Neural cell (in vitro differentiated cells): Measurements from ENCODE around the gene MAMDC4. TPM values are rescaled to one million over a fixed set of nuclear protein-coding genes. Genes with fewer than 3 reads are reported as not detected.

Source experiments
- H2AFZ ChIP-seq: fragments of 200-600, 300-800 bp; sonication (generic), shearing (Covaris generic); 2 replicates; pipeline ENCODE4 v1.6.0; 2014; ENCODE audit warnings: low read depth, mild to moderate bottlenecking, antibody characterized with exemption, low read length, moderate library complexity
- H3F3A ChIP-seq: fragments of 200-600 bp; shearing (Covaris generic); 2 replicates; pipeline ENCODE4 v1.6.1; 2016; ENCODE audit warnings: mild to moderate bottlenecking, moderate library complexity, mixed read lengths, antibody characterized with exemption, low read length; ENCODE audit not compliant: insufficient read depth, poor library complexity, severe bottlenecking
- H3K27ac ChIP-seq: fragments of 200-600, 300-800 bp; sonication (generic), shearing (Covaris generic); 2 replicates; pipeline ENCODE4 v1.5.1; 2014; ENCODE audit warnings: mild to moderate bottlenecking, low read length, moderate library complexity
- H3K27me3 ChIP-seq: fragments of 300-800, 200-600 bp; sonication (generic), shearing (Covaris generic); 2 replicates; pipeline ENCODE4 v1.6.0; 2014; ENCODE audit warnings: mild to moderate bottlenecking, low read depth, low read length, moderate library complexity; ENCODE audit not compliant: insufficient read depth
- H3K36me3 ChIP-seq: fragments of 300-800, 200-600 bp; sonication (generic), shearing (Covaris generic); 2 replicates; pipeline ENCODE4 v1.5.1; 2014; ENCODE audit warnings: mild to moderate bottlenecking, antibody characterized with exemption, low read length, moderate library complexity; ENCODE audit not compliant: insufficient read depth
- H3K4me2 ChIP-seq: fragments of 300-800, 200-600 bp; sonication (generic), shearing (Covaris generic); 2 replicates; pipeline ENCODE4 v1.6.0; 2014; ENCODE audit warnings: mild to moderate bottlenecking, low read length
- H3K4me3 ChIP-seq: fragments of 300-800, 200-600 bp; sonication (generic), shearing (Covaris generic); 2 replicates; pipeline ENCODE4 v1.5.1; 2014; ENCODE audit warnings: mild to moderate bottlenecking, low read length, moderate library complexity
- H3K79me2 ChIP-seq: fragments of 200-600 bp; shearing (Covaris generic); replicated peaks from 2 replicates; pipeline ENCODE4 v1.6.0; 2014; ENCODE audit warnings: mild to moderate bottlenecking, low read length, moderate library complexity; ENCODE audit not compliant: insufficient read depth
- H3K9ac ChIP-seq: fragments of 300-800, 200-600 bp; sonication (generic), shearing (Covaris generic); 2 replicates; pipeline ENCODE4 v1.6.1; 2016; ENCODE audit warnings: mild to moderate bottlenecking, low read length, mixed read lengths
- H3K9me2 ChIP-seq: fragments of 200-600 bp; shearing (Covaris generic); 2 replicates; pipeline ENCODE4 v1.6.1; 2016; ENCODE audit warnings: mild to moderate bottlenecking, low read length, mixed read lengths; ENCODE audit not compliant: insufficient read depth
- H3K9me3 ChIP-seq: fragments of 200-600, 300-800 bp; sonication (generic), shearing (Covaris generic); 2 replicates; pipeline ENCODE4 v1.6.1; 2016; ENCODE audit warnings: mild to moderate bottlenecking, mixed run types, low read length, moderate library complexity, mixed read lengths
- H4K20me1 ChIP-seq: fragments of 200-600 bp; shearing (Covaris generic); 2 replicates; pipeline ENCODE4 v1.6.1; 2016; ENCODE audit warnings: mild to moderate bottlenecking, mixed run types; ENCODE audit not compliant: insufficient read depth
- EP300 ChIP-seq: fragments of 450-650 bp; conservative IDR thresholded peaks from 2 replicates; pipeline ENCODE4 v1.6.1; 2014; ENCODE audit warnings: antibody characterized with exemption, mild to moderate bottlenecking, moderate library complexity; ENCODE audit not compliant: poor library complexity, severe bottlenecking
- EZH2 ChIP-seq: fragments of 200-600, 300-800 bp; shearing (Covaris generic), sonication (generic); IDR thresholded peaks from 2 replicates; pipeline ENCODE4 v1.6.1; 2014; ENCODE audit warnings: antibody characterized with exemption, low read length, borderline replicate concordance, mild to moderate bottlenecking; ENCODE audit not compliant: insufficient read depth, poor library complexity, severe bottlenecking
- MXI1 ChIP-seq: fragments of 450-650 bp; conservative IDR thresholded peaks from 2 replicates; pipeline ENCODE4 v1.6.1; 2014; ENCODE audit warnings: antibody characterized with exemption, mild to moderate bottlenecking; ENCODE audit not compliant: poor library complexity, severe bottlenecking
- POLR2AphosphoS5 ChIP-seq: IDR thresholded peaks from 2 replicates; pipeline ENCODE4 v1.6.1; 2012
- RAD21 ChIP-seq: fragments of 450-650 bp; conservative IDR thresholded peaks from 2 replicates; pipeline ENCODE4 v1.6.1; 2014; ENCODE audit warnings: antibody characterized with exemption, mild to moderate bottlenecking, moderate library complexity
- SMC3 ChIP-seq: fragments of 450-650 bp; conservative IDR thresholded peaks from 2 replicates; pipeline ENCODE4 v1.6.1; 2014; ENCODE audit warnings: antibody characterized with exemption, mild to moderate bottlenecking, moderate library complexity; ENCODE audit not compliant: poor library complexity
- TAF1 ChIP-seq: IDR thresholded peaks from 2 replicates; pipeline ENCODE4 v1.6.1; 2012; ENCODE audit warnings: low read depth
- polyA plus RNA-seq: library from polyadenylated mRNA; depleted of rRNA; stranded (reverse); fragments of >200 nt; gene quantifications from 2 replicates; pipeline ENCODE4 v1.2.3, GENCODE V29; 2014
- TF ChIP-seq, protein P1 (sequence below): fragments of 450-650 bp; IDR thresholded peaks from 2 replicates; pipeline ENCODE4 v1.5.1; 2014; ENCODE audit warnings: antibody characterized with exemption, mild to moderate bottlenecking, moderate library complexity; ENCODE audit not compliant: poor library complexity, severe bottlenecking
- TF ChIP-seq, protein P2 (sequence below): IDR thresholded peaks from 2 replicates; pipeline ENCODE4 v1.6.1; 2012; ENCODE audit warnings: borderline replicate concordance

The MAMDC4 gene
- polyA plus RNA-seq, 1 donor from 2014 or later: 13.1 TPM

DNA sequence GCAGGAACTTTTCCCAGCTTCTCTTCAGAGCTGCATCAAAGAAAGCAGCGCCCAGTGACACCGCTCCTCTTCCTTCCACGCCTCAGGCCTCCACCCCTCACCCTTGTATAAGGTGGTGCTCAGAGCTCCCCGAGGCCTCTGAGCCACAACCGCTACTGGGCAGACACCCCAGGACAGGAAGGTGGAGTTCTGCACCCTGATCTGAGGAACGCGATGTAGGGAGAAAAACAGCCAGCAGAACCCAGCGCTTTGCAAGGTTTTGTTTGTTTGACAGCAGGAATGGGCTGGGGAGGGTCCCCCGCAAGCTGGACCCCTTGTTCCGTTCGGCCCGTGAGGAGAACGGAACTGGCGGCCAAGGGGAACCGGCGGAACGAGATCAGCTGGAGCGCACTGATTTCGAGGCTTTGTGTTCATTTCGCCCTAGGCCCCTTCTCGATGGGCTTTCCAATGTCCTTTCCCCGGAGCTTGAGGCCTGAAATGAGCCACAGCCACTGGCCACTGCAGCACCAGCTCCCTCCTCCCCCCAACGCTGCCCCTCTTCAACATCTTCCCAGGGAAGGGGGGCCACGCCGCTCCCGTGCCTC, 9.8 kb downstream of the MAMDC4 start:
- TF ChIP-seq SMC3 (no peak), MXI1 (no peak), EZH2 (no peak)
- TF ChIP-seq, protein P1, sequence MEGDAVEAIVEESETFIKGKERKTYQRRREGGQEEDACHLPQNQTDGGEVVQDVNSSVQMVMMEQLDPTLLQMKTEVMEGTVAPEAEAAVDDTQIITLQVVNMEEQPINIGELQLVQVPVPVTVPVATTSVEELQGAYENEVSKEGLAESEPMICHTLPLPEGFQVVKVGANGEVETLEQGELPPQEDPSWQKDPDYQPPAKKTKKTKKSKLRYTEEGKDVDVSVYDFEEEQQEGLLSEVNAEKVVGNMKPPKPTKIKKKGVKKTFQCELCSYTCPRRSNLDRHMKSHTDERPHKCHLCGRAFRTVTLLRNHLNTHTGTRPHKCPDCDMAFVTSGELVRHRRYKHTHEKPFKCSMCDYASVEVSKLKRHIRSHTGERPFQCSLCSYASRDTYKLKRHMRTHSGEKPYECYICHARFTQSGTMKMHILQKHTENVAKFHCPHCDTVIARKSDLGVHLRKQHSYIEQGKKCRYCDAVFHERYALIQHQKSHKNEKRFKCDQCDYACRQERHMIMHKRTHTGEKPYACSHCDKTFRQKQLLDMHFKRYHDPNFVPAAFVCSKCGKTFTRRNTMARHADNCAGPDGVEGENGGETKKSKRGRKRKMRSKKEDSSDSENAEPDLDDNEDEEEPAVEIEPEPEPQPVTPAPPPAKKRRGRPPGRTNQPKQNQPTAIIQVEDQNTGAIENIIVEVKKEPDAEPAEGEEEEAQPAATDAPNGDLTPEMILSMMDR: no peak
- H3K9ac ChIP-seq: no peak overlapping the region
- H3K9me2 ChIP-seq: no peaks in the 10 kb centered on the region
- no peaks in the 10 kb centered on the region for H3K36me3 ChIP-seq
- no peak overlapping the region for H3K27ac ChIP-seq
- no peaks in the 10 kb centered on the region for H4K20me1 ChIP-seq
- H2AFZ ChIP-seq: no peak overlapping the region
- H3K4me2 ChIP-seq: no peak overlapping the region
- no peaks in the 10 kb centered on the region for H3K9me3 ChIP-seq
- H3K4me3 ChIP-seq: no peak overlapping the region
- peaks cover 21% of the 10 kb centered on the region for H3K79me2 ChIP-seq
- H3F3A ChIP-seq: no peaks in the 10 kb centered on the region
- no peaks in the 10 kb centered on the region for H3K27me3 ChIP-seq

DNA sequence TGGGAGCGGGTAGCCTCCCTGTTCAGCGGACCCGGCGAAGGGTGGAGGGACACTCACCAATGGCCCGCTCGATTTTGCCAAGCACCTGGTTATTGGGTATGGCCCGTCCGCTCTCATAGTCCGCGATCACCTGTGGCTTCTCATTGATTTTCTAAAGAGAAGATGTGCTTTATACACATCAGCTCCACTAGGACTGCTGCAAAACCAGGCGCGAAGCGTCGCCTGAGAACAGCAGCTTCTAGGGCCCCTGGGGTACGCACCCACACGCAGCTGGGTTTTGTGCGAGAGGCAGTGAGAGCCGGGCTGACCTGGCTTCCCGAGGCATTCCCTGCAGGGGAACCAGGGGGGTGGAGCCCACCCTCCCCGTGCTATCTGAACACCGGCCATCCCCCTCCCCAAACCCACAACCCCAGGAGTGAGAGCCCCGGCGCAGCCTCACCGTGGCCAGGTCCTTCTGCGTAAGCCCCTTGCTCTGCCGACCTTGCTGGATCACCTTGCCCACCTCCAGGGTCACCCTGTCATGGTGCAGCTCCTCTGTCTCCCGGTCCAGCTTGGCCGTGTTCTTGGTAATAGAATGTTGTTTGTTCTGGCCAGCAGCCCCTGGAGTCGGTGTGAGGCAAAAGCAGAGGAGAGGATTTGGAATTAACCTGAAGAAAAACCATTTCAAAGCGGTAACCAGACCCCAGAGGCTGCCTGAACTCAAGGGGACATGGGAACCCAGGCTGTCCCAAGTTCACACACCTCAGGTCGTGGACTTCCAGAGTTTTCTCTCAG, 10.9 kb downstream of the MAMDC4 start:
- H3K4me3 ChIP-seq: no peak overlapping the region
- H3K9ac ChIP-seq: no peak overlapping the region
- H3K36me3 ChIP-seq: no peaks in the 10 kb centered on the region
- H3K9me3 ChIP-seq: no peaks in the 10 kb centered on the region
- no peaks in the 10 kb centered on the region for H4K20me1 ChIP-seq
- TF ChIP-seq EZH2 (no peak), POLR2AphosphoS5 (no peak), MXI1 (no peak), TAF1 (no peak), EP300 (no peak), SMC3 (no peak), RAD21 (no peak)
- TF ChIP-seq, protein P2, sequence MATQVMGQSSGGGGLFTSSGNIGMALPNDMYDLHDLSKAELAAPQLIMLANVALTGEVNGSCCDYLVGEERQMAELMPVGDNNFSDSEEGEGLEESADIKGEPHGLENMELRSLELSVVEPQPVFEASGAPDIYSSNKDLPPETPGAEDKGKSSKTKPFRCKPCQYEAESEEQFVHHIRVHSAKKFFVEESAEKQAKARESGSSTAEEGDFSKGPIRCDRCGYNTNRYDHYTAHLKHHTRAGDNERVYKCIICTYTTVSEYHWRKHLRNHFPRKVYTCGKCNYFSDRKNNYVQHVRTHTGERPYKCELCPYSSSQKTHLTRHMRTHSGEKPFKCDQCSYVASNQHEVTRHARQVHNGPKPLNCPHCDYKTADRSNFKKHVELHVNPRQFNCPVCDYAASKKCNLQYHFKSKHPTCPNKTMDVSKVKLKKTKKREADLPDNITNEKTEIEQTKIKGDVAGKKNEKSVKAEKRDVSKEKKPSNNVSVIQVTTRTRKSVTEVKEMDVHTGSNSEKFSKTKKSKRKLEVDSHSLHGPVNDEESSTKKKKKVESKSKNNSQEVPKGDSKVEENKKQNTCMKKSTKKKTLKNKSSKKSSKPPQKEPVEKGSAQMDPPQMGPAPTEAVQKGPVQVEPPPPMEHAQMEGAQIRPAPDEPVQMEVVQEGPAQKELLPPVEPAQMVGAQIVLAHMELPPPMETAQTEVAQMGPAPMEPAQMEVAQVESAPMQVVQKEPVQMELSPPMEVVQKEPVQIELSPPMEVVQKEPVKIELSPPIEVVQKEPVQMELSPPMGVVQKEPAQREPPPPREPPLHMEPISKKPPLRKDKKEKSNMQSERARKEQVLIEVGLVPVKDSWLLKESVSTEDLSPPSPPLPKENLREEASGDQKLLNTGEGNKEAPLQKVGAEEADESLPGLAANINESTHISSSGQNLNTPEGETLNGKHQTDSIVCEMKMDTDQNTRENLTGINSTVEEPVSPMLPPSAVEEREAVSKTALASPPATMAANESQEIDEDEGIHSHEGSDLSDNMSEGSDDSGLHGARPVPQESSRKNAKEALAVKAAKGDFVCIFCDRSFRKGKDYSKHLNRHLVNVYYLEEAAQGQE: no peak
- TF ChIP-seq, protein P1: no peak
- H3K27ac ChIP-seq: no peak overlapping the region
- H3K27me3 ChIP-seq: no peaks in the 10 kb centered on the region
- no peaks in the 10 kb centered on the region for H3K9me2 ChIP-seq
- no peak overlapping the region for H3K4me2 ChIP-seq
- no peaks in the 10 kb centered on the region for H3F3A ChIP-seq
- H2AFZ ChIP-seq: no peak overlapping the region
- peaks cover 21% of the 10 kb centered on the region for H3K79me2 ChIP-seq
